ENCODE data around the gene SH3BP5L. TPM values are rescaled to one million over a fixed set of nuclear protein-coding genes. Genes with fewer than 3 reads are reported as not detected.
"Not testable (repeated sequence)": the region's sequence is repeated elsewhere in the genome, so short reads cannot be mapped to it uniquely, and the experiment has no call there.

The SH3BP5L gene
- total RNA-seq, 4 donors from 2014 or later: 15.7 to 26.4 (median 22.8) TPM

DNA sequence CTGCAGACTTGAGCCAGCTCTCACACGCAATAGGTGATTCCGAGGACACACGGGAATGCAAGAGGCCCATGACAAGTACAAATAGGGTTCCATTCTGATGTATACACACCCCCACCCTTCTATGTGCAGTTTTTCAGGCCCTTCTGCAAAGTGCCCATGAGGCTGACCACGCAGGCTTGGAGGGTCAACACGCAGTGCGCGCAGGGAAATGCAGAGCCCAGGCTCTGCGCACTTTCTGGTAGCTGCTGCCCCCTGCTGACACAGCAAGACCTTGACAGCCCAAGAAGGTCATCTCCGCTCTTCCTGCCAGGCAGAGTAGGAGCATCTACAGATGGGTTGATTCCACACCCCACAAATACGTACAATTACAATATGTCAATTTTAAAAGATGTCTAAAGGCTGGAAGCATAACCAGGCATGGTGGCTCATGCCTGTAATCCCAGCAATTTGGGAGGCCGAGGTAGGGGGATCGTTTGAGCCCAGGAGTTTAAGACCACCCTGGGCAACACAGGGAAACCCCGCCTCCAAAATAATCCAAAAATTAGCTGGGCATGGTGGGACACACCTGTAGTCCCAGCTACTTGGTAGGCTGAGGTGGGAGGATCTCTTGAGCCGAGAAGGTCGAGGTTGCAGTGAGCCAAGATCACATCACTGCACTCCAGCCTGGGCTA lies 18.5 kb downstream of the SH3BP5L start:
- Histone ChIP-seq H3K36me3 (peaks cover 0 to 11% of the 10 kb centered on the region in 2 donors), H3K27me3 (no peaks in the 10 kb centered on the region), H3K27ac (no peak overlapping the region), H3K9me3 (no peaks in the 10 kb centered on the region), H3K4me3 (no peak overlapping the region), H3K4me1 (peaks cover 0 to 7% of the 10 kb centered on the region in 2 donors)
- in situ Hi-C loops (cut with MboI; ENCODE audit: low sequenced_read_pairs in 4 of 4): no loop called here
- intact Hi-C loops (cut with DNase I; ENCODE audit: low total_unique reads): no loop called here
- TF ChIP-seq, protein P1, sequence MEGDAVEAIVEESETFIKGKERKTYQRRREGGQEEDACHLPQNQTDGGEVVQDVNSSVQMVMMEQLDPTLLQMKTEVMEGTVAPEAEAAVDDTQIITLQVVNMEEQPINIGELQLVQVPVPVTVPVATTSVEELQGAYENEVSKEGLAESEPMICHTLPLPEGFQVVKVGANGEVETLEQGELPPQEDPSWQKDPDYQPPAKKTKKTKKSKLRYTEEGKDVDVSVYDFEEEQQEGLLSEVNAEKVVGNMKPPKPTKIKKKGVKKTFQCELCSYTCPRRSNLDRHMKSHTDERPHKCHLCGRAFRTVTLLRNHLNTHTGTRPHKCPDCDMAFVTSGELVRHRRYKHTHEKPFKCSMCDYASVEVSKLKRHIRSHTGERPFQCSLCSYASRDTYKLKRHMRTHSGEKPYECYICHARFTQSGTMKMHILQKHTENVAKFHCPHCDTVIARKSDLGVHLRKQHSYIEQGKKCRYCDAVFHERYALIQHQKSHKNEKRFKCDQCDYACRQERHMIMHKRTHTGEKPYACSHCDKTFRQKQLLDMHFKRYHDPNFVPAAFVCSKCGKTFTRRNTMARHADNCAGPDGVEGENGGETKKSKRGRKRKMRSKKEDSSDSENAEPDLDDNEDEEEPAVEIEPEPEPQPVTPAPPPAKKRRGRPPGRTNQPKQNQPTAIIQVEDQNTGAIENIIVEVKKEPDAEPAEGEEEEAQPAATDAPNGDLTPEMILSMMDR (IDR thresholded peaks at IDR 0.05 in 4 of 5, conservative IDR thresholded peaks at IDR 0.05 in 1 of 5): peak in 4 of 5 experiments; percentile 18 to 63 (median 50)
- TF ChIP-seq POLR2A (IDR thresholded peaks at IDR 0.05): no peak
- DNase-seq (no peak), ATAC-seq (peak in 1 of 2 donors; percentile 70)

DNA sequence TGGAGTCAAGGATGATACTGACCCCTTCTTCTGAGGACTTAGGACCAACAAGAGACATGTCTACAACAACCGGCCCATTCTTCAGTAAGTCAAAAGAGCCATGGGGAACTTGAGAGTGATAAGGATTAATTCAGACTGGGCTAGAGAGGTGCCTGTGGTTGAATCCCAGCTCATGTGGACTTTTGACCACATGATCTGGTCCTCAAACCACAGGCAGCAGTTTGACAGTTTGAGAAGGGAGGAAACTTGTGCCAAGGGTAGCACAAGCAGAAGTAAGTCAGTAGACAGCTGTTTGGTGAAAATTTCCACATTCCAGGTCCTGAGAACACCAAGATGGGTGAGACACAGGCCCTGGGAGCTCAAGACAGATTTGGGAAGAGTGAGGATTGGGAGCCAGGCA lies 19.8 kb downstream of the SH3BP5L start:
- DNase-seq (no peak), ATAC-seq (peak in 1 of 2 donors; percentile 37)
- TF ChIP-seq POLR2A (IDR thresholded peaks at IDR 0.05): no peak
- TF ChIP-seq, protein P1 (IDR thresholded peaks at IDR 0.05 in 4 of 5, conservative IDR thresholded peaks at IDR 0.05 in 1 of 5): no peak
- H3K4me1 ChIP-seq: peaks cover 0 to 6% of the 10 kb centered on the region in 2 donors
- in situ Hi-C loops (cut with MboI; ENCODE audit: low sequenced_read_pairs in 4 of 4) (no loop called here), intact Hi-C loops (cut with DNase I; ENCODE audit: low total_unique reads) (no loop called here)
- H3K4me3 ChIP-seq: no peak overlapping the region
- H3K9me3 ChIP-seq: no peaks in the 10 kb centered on the region
- H3K27me3 ChIP-seq: no peaks in the 10 kb centered on the region
- H3K36me3 ChIP-seq: no peaks in the 10 kb centered on the region
- no peak overlapping the region for H3K27ac ChIP-seq

DNA sequence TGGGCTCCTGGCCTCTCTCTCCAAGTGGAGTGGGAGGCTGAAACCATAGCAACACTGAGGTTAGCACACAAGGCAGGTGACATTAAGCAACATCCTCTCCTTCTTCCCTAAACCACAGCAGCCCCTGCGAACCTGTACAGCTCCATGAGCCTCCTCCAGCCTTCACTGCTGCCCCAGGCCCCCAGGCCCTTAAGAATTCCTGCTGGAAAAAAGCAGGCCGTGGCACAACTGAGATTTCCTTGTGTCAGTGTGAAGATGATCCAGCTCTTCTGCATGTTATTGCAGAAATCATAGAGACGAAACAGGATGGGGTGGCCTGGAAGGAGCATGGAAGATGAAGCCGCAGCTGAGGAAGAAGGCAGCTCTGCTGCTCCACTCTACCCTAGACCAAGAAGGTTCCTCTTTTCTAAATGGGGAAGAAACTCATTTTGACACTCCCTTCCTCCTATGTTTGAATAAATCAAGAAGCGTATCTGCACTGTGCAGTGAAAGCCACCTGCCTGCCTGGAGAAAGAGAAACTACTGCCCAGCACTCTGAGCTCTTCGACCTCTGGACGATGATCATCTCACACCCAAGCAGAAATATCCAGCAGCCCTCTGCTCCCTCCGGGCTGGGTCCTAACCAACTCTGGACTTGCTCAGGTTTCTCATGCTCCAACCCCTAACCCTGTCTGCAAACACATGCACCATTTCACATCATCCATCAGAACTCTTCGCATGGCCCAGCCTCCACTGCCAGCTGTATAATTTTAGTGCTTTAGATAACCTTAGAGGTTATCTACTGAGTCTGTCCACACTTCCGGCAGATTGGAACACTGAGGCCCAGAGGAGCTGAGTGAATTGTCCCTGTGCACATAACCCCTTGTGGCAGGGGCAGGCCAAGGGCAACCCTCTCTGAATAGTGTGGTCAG lies 20.7 kb downstream of the SH3BP5L start:
- Histone ChIP-seq H3K27ac (no peak overlapping the region), H3K4me1 (no peaks in the 10 kb centered on the region), H3K36me3 (no peaks in the 10 kb centered on the region), H3K9me3 (no peaks in the 10 kb centered on the region), H3K27me3 (no peaks in the 10 kb centered on the region), H3K4me3 (no peak overlapping the region)
- in situ Hi-C loops (cut with MboI; ENCODE audit: low sequenced_read_pairs in 4 of 4) (no loop called here), intact Hi-C loops (cut with DNase I; ENCODE audit: low total_unique reads) (loop anchor here (1.0 kb wide), 1 partner anchor 12 kb away; no protein-coding TSS in a partner anchor)
- ATAC-seq (no peak), DNase-seq (no peak)
- TF ChIP-seq, protein P1 (IDR thresholded peaks at IDR 0.05 in 4 of 5, conservative IDR thresholded peaks at IDR 0.05 in 1 of 5): no peak
- no peak for TF ChIP-seq POLR2A (IDR thresholded peaks at IDR 0.05)

DNA sequence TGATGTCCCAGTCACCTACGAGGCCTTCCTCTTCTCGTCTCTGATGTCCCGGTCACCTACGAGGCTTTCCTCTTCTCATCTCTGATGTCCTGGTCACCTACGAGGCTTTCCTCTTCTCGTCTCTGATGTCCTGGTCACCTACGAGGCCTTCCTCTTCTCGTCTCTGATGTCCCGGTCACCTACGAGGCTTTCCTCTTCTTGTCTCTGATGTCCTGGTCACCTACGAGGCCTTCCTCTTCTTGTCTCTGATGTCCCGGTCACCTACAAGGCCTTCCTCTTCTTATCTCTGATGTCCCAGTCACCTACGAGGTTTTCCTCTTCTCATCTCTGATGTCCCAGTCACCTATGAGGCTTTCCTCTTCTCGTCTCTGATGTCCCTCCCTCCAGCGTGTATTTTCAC lies 22.2 kb downstream of the SH3BP5L start:
- H3K9me3 ChIP-seq; H3K36me3 ChIP-seq; in situ Hi-C loops (cut with MboI; ENCODE audit: low sequenced_read_pairs in 4 of 4); H3K27me3 ChIP-seq; DNase-seq; H3K4me3 ChIP-seq; ATAC-seq; H3K27ac ChIP-seq; H3K4me1 ChIP-seq; intact Hi-C loops (cut with DNase I; ENCODE audit: low total_unique reads): not testable (repeated sequence)

DNA sequence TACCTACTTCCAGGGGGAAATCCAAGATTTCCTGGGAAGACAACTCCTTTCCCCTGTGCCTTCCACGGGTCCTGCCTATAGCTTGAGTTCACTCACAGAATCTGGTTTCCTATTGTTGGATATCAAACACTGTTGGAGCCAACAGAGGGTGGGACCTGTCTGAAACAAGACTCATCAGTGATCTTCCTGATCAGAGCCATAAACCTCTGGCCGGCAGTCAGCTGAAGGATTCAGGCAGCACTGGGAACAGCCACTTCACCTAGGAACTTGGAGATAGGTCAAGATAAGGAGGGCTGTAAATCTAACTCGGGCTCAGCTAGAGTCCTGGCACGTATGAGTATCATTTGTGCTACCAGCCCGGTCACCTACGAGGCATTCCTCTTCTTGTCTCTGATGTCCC lies 23.3 kb downstream of the SH3BP5L start:
- H3K9me3 ChIP-seq: no peaks in the 10 kb centered on the region
- H3K4me1 ChIP-seq: no peaks in the 10 kb centered on the region
- TF ChIP-seq, protein P1 (IDR thresholded peaks at IDR 0.05 in 4 of 5, conservative IDR thresholded peaks at IDR 0.05 in 1 of 5): no peak
- TF ChIP-seq POLR2A (IDR thresholded peaks at IDR 0.05): no peak
- no peaks in the 10 kb centered on the region for H3K36me3 ChIP-seq
- intact Hi-C loops (cut with DNase I; ENCODE audit: low total_unique reads): no loop called here
- no peak overlapping the region for H3K27ac ChIP-seq
- DNase-seq (no peak), ATAC-seq (no peak)
- no peak overlapping the region for H3K4me3 ChIP-seq
- in situ Hi-C loops (cut with MboI; ENCODE audit: low sequenced_read_pairs in 4 of 4): no loop called here
- no peaks in the 10 kb centered on the region for H3K27me3 ChIP-seq

Data from gastrocnemius medialis (tissue), 4 donors.